B cell (primary cell): Measurements from ENCODE around the gene BANF2. TPM values are rescaled to one million over a fixed set of nuclear protein-coding genes. Genes with fewer than 3 reads are reported as not detected.

ENCODE experiments used
- ATAC-seq: fragments of 200-7000 bp; cut with Tn5 transposase; one replicate; pipeline ENCODE4 v1.10.0; 2021; ENCODE audit warnings: low read depth, mild to moderate bottlenecking, moderate number of reproducible peaks, moderate library complexity
- CTCF ChIA-PET: fragments of 350-600 bp; sonication (Branson Sonifier 250); formaldehyde crosslinking; loops from one replicate; lab custom pipeline; 2021; ENCODE audit warnings: antibody characterized with exemption, inconsistent platforms; lab: Charles Lee
- POLR2A ChIA-PET: fragments of 350-600 bp; sonication (Branson Sonifier 250); formaldehyde crosslinking; loops from one replicate; lab custom pipeline; 2021; ENCODE audit warnings: antibody characterized with exemption; lab: Charles Lee
- DNase-seq: peaks from one replicate; pipeline ENCODE4 v3.0.0; 2013
- H2AFZ ChIP-seq: 2 replicates; pipeline ENCODE4 v1.6.1; 2012; ENCODE audit warnings: mild to moderate bottlenecking, low read depth, low read length; ENCODE audit not compliant: insufficient read depth, poor library complexity, severe bottlenecking
- H3K27ac ChIP-seq, 2 donors: 1 replicate in 1 of 2; 2 replicates in 1 of 2; pipeline ENCODE4 v1.5.1; 2012 to 2013; ENCODE audit warnings: low read length in 2 of 2, mild to moderate bottlenecking in 2 of 2, moderate library complexity in 1 of 2
- H3K27me3 ChIP-seq, 4 experiments: fragments of 200-600 bp in 1 of 4; sonication (generic) in 1 of 4; replicated peaks in 1 of 4; 1 replicate in 2 of 4; 2 replicates in 2 of 4; pipeline versions ENCODE4 v1.6.1 to v1.7.0; 2013 to 2016; ENCODE audit warnings: low read length in 3 of 4, mild to moderate bottlenecking in 2 of 4, mixed read lengths in 1 of 4, moderate library complexity in 1 of 4; ENCODE audit not compliant: insufficient read depth in 4 of 4, control insufficient read depth in 3 of 4; ENCODE audit errors: control extremely low read depth in 1 of 4
- H3K36me3 ChIP-seq, 2 experiments: replicated peaks in 1 of 2; 1 replicate in 1 of 2; 2 replicates in 1 of 2; pipeline versions ENCODE4 v1.6.1 to v1.7.1; 2013; ENCODE audit warnings: low read length in 1 of 2; ENCODE audit not compliant: insufficient read depth in 2 of 2, control insufficient read depth in 1 of 2; ENCODE audit errors: control extremely low read depth in 1 of 2, extremely low read depth in 1 of 2
- H3K4me1 ChIP-seq, 2 donors: fragments of 200-600 bp in 1 of 2; sonication (generic) in 1 of 2; 1 replicate in 1 of 2; 2 replicates in 1 of 2; pipeline versions ENCODE4 v1.5.1 to v1.6.1; 2013 to 2017; ENCODE audit warnings: low read length in 2 of 2; ENCODE audit not compliant: control insufficient read depth in 2 of 2, insufficient read depth in 2 of 2
- H3K4me2 ChIP-seq: replicated peaks from 2 replicates; pipeline ENCODE3; 2012; ENCODE audit warnings: mild to moderate bottlenecking, low read depth, low read length; ENCODE audit not compliant: poor library complexity, severe bottlenecking
- H3K4me3 ChIP-seq, 5 experiments: fragments of 200-600 bp in 1 of 5; sonication (generic) in 1 of 5; 1 replicate in 3 of 5; 2 replicates in 2 of 5; pipeline versions ENCODE4 v1.5.1 to v1.7.0; 2011 to 2016; ENCODE audit warnings: low read length in 4 of 5, mild to moderate bottlenecking in 4 of 5, low read depth in 2 of 5, control low read depth in 1 of 5, moderate library complexity in 1 of 5; ENCODE audit not compliant: insufficient read depth in 1 of 5; ENCODE audit errors: control extremely low read depth in 1 of 5, extremely low read depth in 1 of 5
- H3K79me2 ChIP-seq: fragments of 200-600 bp; sonication (generic); one replicate; pipeline ENCODE4 v1.6.0; 2016; ENCODE audit warnings: low read length; ENCODE audit not compliant: control insufficient read depth, insufficient read depth
- H3K9ac ChIP-seq: fragments of 200-600 bp; sonication (generic); 2 replicates; pipeline ENCODE4 v1.6.1; 2017; ENCODE audit warnings: mild to moderate bottlenecking, low read length, moderate library complexity
- H3K9me3 ChIP-seq, 3 donors: one replicate each; pipeline versions ENCODE4 v1.6.1 to v1.7.1; 2013; ENCODE audit warnings: low read length in 2 of 3; ENCODE audit not compliant: control insufficient read depth in 2 of 3, insufficient read depth in 1 of 3; ENCODE audit errors: control extremely low read depth in 1 of 3
- H4K20me1 ChIP-seq: 2 replicates; pipeline ENCODE4 v1.6.0; 2012; ENCODE audit warnings: mild to moderate bottlenecking, low read length; ENCODE audit not compliant: insufficient read depth, control insufficient read depth, poor library complexity, severe bottlenecking
- H3K27ac Mint-ChIP-seq: one replicate; pipeline ENCODE4 v1.8.0; 2021; ENCODE audit warnings: mixed read lengths
- H3K27me3 Mint-ChIP-seq: one replicate; pipeline ENCODE4 v1.8.0; 2021; ENCODE audit warnings: mixed read lengths
- H3K4me1 Mint-ChIP-seq: one replicate; pipeline ENCODE4 v1.8.0; 2021; ENCODE audit warnings: mixed read lengths
- H3K4me3 Mint-ChIP-seq: one replicate; pipeline ENCODE4 v1.8.0; 2021; ENCODE audit warnings: mixed read lengths
- H3K9me3 Mint-ChIP-seq: one replicate; pipeline ENCODE4 v1.8.0; 2022; ENCODE audit warnings: mixed read lengths; ENCODE audit not compliant: insufficient read depth
- CTCF ChIP-seq: fragments of 200-600 bp; IDR thresholded peaks from one replicate; pipeline ENCODE4 v1.8.0; 2022; ENCODE audit warnings: antibody characterized with exemption, mild to moderate bottlenecking
- EZH2 ChIP-seq: IDR thresholded peaks from 2 replicates; pipeline ENCODE4 v1.6.1; 2012; ENCODE audit warnings: borderline replicate concordance, low read depth, mild to moderate bottlenecking, moderate library complexity, low read length; ENCODE audit not compliant: insufficient read depth, poor library complexity, severe bottlenecking
- WGBS: methylation state at CpG from one replicate; pipeline ENCODE4 v1.1.5; 2013; ENCODE audit warnings: missing lambda C conversion rate; ENCODE audit not compliant: insufficient coverage; 5-methylcytosine and 5-hydroxymethylcytosine counted together
- intact Hi-C: fragments of 100-400 bp; cut with micrococcal nuclease; formaldehyde crosslinking; loops from one replicate; pipeline ENCODE4 v1.10.0; 2022
- polyA plus RNA-seq: library from polyadenylated mRNA; depleted of rRNA; stranded (reverse); fragments of >200 nt; gene quantifications from 2 replicates; pipeline ENCODE4 v1.2.3, GENCODE V29; 2012
- total RNA-seq, 2 donors: library from RNA; stranded (reverse); fragments of 120-200 nt in 1 of 2; gene quantifications; 1 replicate in 1 of 2; 2 replicates in 1 of 2; pipeline versions ENCODE4 v1.2.3 to v1.2.4, GENCODE V29; 2013 to 2022

Gene BANF2
- total and polyA plus RNA-seq, 2 donors (not counting 1 experiment from before 2014, with no cell fraction given): not detected

- POLR2A ChIA-PET: no interaction called here
- DNase-seq (no peak), ATAC-seq (no peak)
- no CpG with 5 or more reads among the region's 2 CpGs for WGBS
- no peak overlapping the region for H3K4me3 ChIP-seq
- H3K9ac ChIP-seq: no peak overlapping the region
- H3K36me3 ChIP-seq: no peaks in the 10 kb centered on the region
- peaks cover 15% of the 10 kb centered on the region for H4K20me1 ChIP-seq
- Mint-ChIP-seq H3K4me1 (peaks cover 15% of the 10 kb centered on the region), H3K9me3 (no peaks in the 10 kb centered on the region), H3K27ac (no peak overlapping the region), H3K4me3 (no peak overlapping the region), H3K27me3 (no peaks in the 10 kb centered on the region)
- no peak overlapping the region for H2AFZ ChIP-seq
- H3K79me2 ChIP-seq: peaks cover 52% of the 10 kb centered on the region
- intact Hi-C loops: no loop called here
- H3K4me1 ChIP-seq: peaks cover 11% of the 10 kb centered on the region in 2 donors
- TF ChIP-seq CTCF: no peak
- no peak for TF ChIP-seq EZH2
- no peak overlapping the region for H3K4me2 ChIP-seq
- H3K9me3 ChIP-seq: no peaks in the 10 kb centered on the region
- no peak overlapping the region for H3K27ac ChIP-seq
- CTCF ChIA-PET: interaction anchor here (1.9 kb wide), 1 partner anchor 319 kb away, joined by 10 read pairs; no protein-coding TSS in a partner anchor
- no peaks in the 10 kb centered on the region for H3K27me3 ChIP-seq
Observed at GRCh38 chr20:17676942-17677341, 22.8 kb upstream of the BANF2 start.

- TF ChIP-seq EZH2: no peak
- TF ChIP-seq CTCF: no peak
- Histone ChIP-seq H3K9me3 (no peaks in the 10 kb centered on the region), H3K4me2 (no peak overlapping the region), H3K27ac (no peak overlapping the region), H3K27me3 (no peaks in the 10 kb centered on the region), H2AFZ (no peak overlapping the region), H3K9ac (no peak overlapping the region), H3K36me3 (no peaks in the 10 kb centered on the region), H3K4me1 (peaks cover 15 to 18% of the 10 kb centered on the region in 2 donors), H3K79me2 (peaks cover 45% of the 10 kb centered on the region), H4K20me1 (peaks cover 8% of the 10 kb centered on the region), H3K4me3 (no peak overlapping the region)
- Mint-ChIP-seq H3K27ac (no peak overlapping the region), H3K4me3 (no peak overlapping the region), H3K27me3 (peaks cover 3% of the 10 kb centered on the region), H3K9me3 (no peaks in the 10 kb centered on the region), H3K4me1 (peaks cover 20% of the 10 kb centered on the region)
- ChIA-PET POLR2A (no interaction called here), CTCF (interaction anchor here (0.8 to 6.4 kb wide), 4 partner anchors 173 to 460 kb away, joined by 3 to 159 read pairs (median 31); no protein-coding TSS in a partner anchor)
- DNase-seq (no peak), ATAC-seq (no peak)
- intact Hi-C loops: no loop called here
- 100% methylated on average over 1 of the region's 2 CpGs for WGBS
Observed at GRCh38 chr20:17678295-17678694, 21.5 kb upstream of the BANF2 start.
